A549 (cell line): ENCODE measurements around the gene ACSL5. TPM values are rescaled to one million over a fixed set of nuclear protein-coding genes. Genes with fewer than 3 reads are reported as not detected.

Experiments
- ATAC-seq, 2 experiments: fragments of 200-7000 bp in 1 of 2; fragments of >200 bp in 1 of 2; cut with Nextera tagmentation in 1 of 2; cut with Tn5 transposase in 1 of 2; 3 replicates each; pipeline versions ENCODE4 v1.8.0 to v1.9.1; 2018 to 2020; ENCODE audit warnings: mild to moderate bottlenecking in 1 of 2, moderate library complexity in 1 of 2
- CTCF ChIA-PET: fragments of 300-600 bp; sonication (Branson Sonifier 250); formaldehyde crosslinking; extraction: SDS; loops from one replicate; lab custom pipeline; 2021; ENCODE audit warnings: antibody characterized with exemption, inconsistent platforms; lab: Yijun Ruan, JAX
- POLR2A ChIA-PET: fragments of 350-600 bp; formaldehyde crosslinking; extraction: SDS; loops from one replicate; lab custom pipeline; 2021; ENCODE audit warnings: antibody characterized with exemption, inconsistent platforms; lab: Yijun Ruan, JAX
- DNase-seq, 2 experiments: peaks; one replicate each; pipeline versions ENCODE4 v3.0.0 to v3.0.0-alpha.2; 2011 to 2016; ENCODE audit warnings: low read depth in 1 of 2, low spot score in 1 of 2
- FAIRE-seq: peaks from 2 replicates; lab custom pipeline; 2011; peaks lifted over from hg19 to GRCh38; lab: Jason Lieb, UNC
- H3K27ac ChIP-seq, 2 experiments: fragments of >200 bp; sonication (Bioruptor Twin); formaldehyde crosslinking; 3 replicates each; pipeline ENCODE4 v1.5.1; 2016 to 2017
- H3K4me1 ChIP-seq: fragments of >200 bp; sonication (Bioruptor Twin); formaldehyde crosslinking; 3 replicates; pipeline ENCODE4 v1.6.1; 2016
- H3K4me2 ChIP-seq: fragments of >200 bp; sonication (Bioruptor Twin); formaldehyde crosslinking; 3 replicates; pipeline ENCODE4 v1.6.1; 2016
- H3K4me3 ChIP-seq: fragments of >200 bp; sonication (Bioruptor Twin); formaldehyde crosslinking; 3 replicates; pipeline ENCODE4 v1.5.1; 2016
- H3K9me3 ChIP-seq: fragments of >200 bp; sonication (Bioruptor Twin); formaldehyde crosslinking; 3 replicates; pipeline ENCODE4 v1.6.1; 2016
- BHLHE40 ChIP-seq: IDR thresholded peaks from 2 replicates; pipeline ENCODE4 v1.6.1; 2012; ENCODE audit warnings: low read depth, low read length, inconsistent platforms
- CBX2 ChIP-seq: fragments of 200-600 bp; sonication (generic); IDR thresholded peaks from 2 replicates; pipeline ENCODE4 v1.6.1; 2016; ENCODE audit warnings: low read depth, mild to moderate bottlenecking, borderline replicate concordance
- CTCF ChIP-seq: fragments of >200 bp; sonication (Bioruptor Twin); formaldehyde crosslinking; IDR thresholded peaks from 3 replicates; pipeline ENCODE4 v1.5.1; 2016
- EHF ChIP-seq: fragments of 250-450 bp; sonication (Bioruptor Pico); IDR thresholded peaks from 2 replicates; pipeline ENCODE4 v1.5.0; 2020; ENCODE audit warnings: mild to moderate bottlenecking
- ELK1 ChIP-seq: fragments of 150-350 bp; IDR thresholded peaks from 2 replicates; pipeline ENCODE4 v1.6.1; 2014; ENCODE audit warnings: low read depth, mild to moderate bottlenecking, low read length
- EP300 ChIP-seq, 2 experiments: fragments of >200 bp; sonication (Bioruptor Twin); formaldehyde crosslinking; IDR thresholded peaks; 2 replicates in 1 of 2; 3 replicates in 1 of 2; pipeline ENCODE4 v1.6.1; 2016 to 2017
- HDAC2 ChIP-seq: fragments of 200-600 bp; sonication (generic); IDR thresholded peaks from 2 replicates; pipeline ENCODE4 v1.6.1; 2016
- HEYL ChIP-seq: fragments of 250-450 bp; sonication (Bioruptor Pico); IDR thresholded peaks from 2 replicates; pipeline ENCODE4 v1.8.0; 2021; ENCODE audit warnings: mild to moderate bottlenecking, moderate library complexity
- HMGXB4 ChIP-seq: fragments of 250-450 bp; sonication (Bioruptor Pico); IDR thresholded peaks from 2 replicates; pipeline ENCODE4 v1.5.0; 2021; ENCODE audit warnings: mild to moderate bottlenecking, moderate library complexity, borderline replicate concordance
- JUN ChIP-seq, 2 experiments: fragments of >200 bp; sonication (Bioruptor Twin); formaldehyde crosslinking; IDR thresholded peaks; 2 replicates in 1 of 2; 3 replicates in 1 of 2; pipeline ENCODE4 v1.6.1; 2016 to 2017
- JUNB ChIP-seq: fragments of >200 bp; sonication (Bioruptor Twin); formaldehyde crosslinking; IDR thresholded peaks from 2 replicates; pipeline ENCODE4 v1.6.1; 2016
- MAFK ChIP-seq: fragments of 450-650 bp; IDR thresholded peaks from 2 replicates; pipeline ENCODE4 v1.6.1; 2014; ENCODE audit not compliant: partially characterized antibody
- MAX ChIP-seq: IDR thresholded peaks from 2 replicates; pipeline ENCODE4 v1.6.1; 2012
- NR3C1 ChIP-seq: fragments of >200 bp; sonication (Bioruptor Twin); formaldehyde crosslinking; IDR thresholded peaks from 3 replicates; pipeline ENCODE4 v1.6.1; 2017
- POLR2A ChIP-seq: IDR thresholded peaks from 2 replicates; pipeline ENCODE4 v1.6.1; 2012; ENCODE audit warnings: mild to moderate bottlenecking, low read length
- POLR2AphosphoS2 ChIP-seq: conservative IDR thresholded peaks from 2 replicates; pipeline ENCODE4 v1.6.1; 2012; ENCODE audit warnings: low read length, improper control_type of control experiment, inconsistent platforms
- TFCP2L1 ChIP-seq: fragments of 250-450 bp; sonication (Bioruptor Pico); IDR thresholded peaks from 2 replicates; pipeline ENCODE4 v1.5.0; 2021; ENCODE audit warnings: mild to moderate bottlenecking
- TP53 ChIP-seq: fragments of 250-450 bp; sonication (Bioruptor Pico); IDR thresholded peaks from 2 replicates; pipeline ENCODE4 v1.5.0; 2021; ENCODE audit warnings: mild to moderate bottlenecking, moderate library complexity
- USF2 ChIP-seq: fragments of 450-650 bp; IDR thresholded peaks from 2 replicates; pipeline ENCODE4 v1.6.1; 2014; ENCODE audit warnings: antibody characterized with exemption
- ZC3H11A ChIP-seq: fragments of 450-650 bp; IDR thresholded peaks from 2 replicates; pipeline ENCODE4 v1.6.1; 2014; ENCODE audit warnings: antibody characterized with exemption, mild to moderate bottlenecking
- ZFP36 ChIP-seq: fragments of 450-650 bp; IDR thresholded peaks from 2 replicates; pipeline ENCODE4 v1.6.1; 2014; ENCODE audit warnings: borderline replicate concordance; ENCODE audit not compliant: partially characterized antibody
- ZNF302 ChIP-seq: fragments of 250-450 bp; sonication (Bioruptor Pico); IDR thresholded peaks from 2 replicates; pipeline ENCODE4 v1.9.0; 2021; ENCODE audit warnings: inconsistent platforms, mild to moderate bottlenecking, moderate library complexity
- WGBS: methylation state at CpG from one replicate; pipeline ENCODE4 v1.1.6; 2017; ENCODE audit errors: missing lambda C conversion rate; 5-methylcytosine and 5-hydroxymethylcytosine counted together
- polyA plus RNA-seq, 4 experiments: library from polyadenylated mRNA; depleted of rRNA in 3 of 4; stranded (reverse); fragments of >200 nt; fragmentation: RNase III in 1 of 4; extraction: RNeasy Plus Mini Kit Qiagen cat#74134 plus additional on column Dnase treatment in 1 of 4; gene quantifications; 2 replicates in 3 of 4; 3 replicates in 1 of 4; pipeline ENCODE4 v1.2.3, GENCODE V29; 2011 to 2017
- TF ChIP-seq, protein P1 (sequence below): fragments of 200-600 bp; sonication (generic); IDR thresholded peaks from 2 replicates; pipeline ENCODE4 v1.6.1; 2016; ENCODE audit warnings: antibody characterized with exemption, mild to moderate bottlenecking, moderate library complexity
- TF ChIP-seq, protein P2 (sequence below): IDR thresholded peaks from 2 replicates; pipeline ENCODE4 v1.6.1; 2012; ENCODE audit warnings: low read depth, borderline replicate concordance

Gene ACSL5
- polyA plus RNA-seq, 2 of the 4 experiments (the other 2 are of a cell fraction): 0.15 to 0.25 TPM

DNA sequence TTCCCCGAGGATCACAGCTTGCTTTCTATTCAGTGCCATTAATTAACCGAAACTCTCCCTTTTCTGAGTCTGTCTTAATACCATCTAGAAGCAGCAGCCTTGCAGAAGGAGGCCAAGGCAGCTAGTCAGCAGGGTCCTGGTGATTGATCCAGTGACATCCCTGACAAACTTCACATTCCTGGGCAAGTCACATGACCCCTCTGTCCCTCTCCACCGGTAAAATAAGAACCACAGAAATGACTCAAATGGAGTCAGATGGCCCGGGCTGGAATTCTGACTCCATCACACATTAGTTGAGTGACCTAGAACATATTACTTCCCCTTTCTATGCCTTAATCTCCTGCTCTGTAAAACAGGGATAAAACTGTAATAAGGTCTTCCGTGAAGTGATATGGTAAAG is 17.2 kb upstream of the ACSL5 start:
- no peak overlapping the region for H3K4me2 ChIP-seq
- no peak for DNase-seq
- ATAC-seq: no peak
- no peak for FAIRE-seq
- CTCF ChIA-PET: interaction anchor here (1.3 kb wide), 1 partner anchor 43 kb away, joined by 3 read pairs; no protein-coding TSS in a partner anchor
- H3K4me1 ChIP-seq: peaks cover 6% of the 10 kb centered on the region; the same call in 1 of the 3 replicates
- 47% methylated on average over 3 of the region's 5 CpGs for WGBS
- no peak overlapping the region for H3K27ac ChIP-seq
- no peaks in the 10 kb centered on the region for H3K9me3 ChIP-seq
- H3K4me3 ChIP-seq: no peak overlapping the region
- TF ChIP-seq BHLHE40 (no peak), POLR2A (no peak), HDAC2 (no peak), ZC3H11A (no peak), NR3C1 (no peak), CTCF (no peak), TFCP2L1 (CRISPR knock-in tag) (no peak), MAFK (no peak), JUNB (no peak), USF2 (no peak), HMGXB4 (CRISPR knock-in tag) (no peak), CBX2 (no peak), ZFP36 (no peak), EP300 (IDR thresholded peaks at IDR 0.05) (no peak), ZNF302 (CRISPR knock-in tag) (no peak)
- TF ChIP-seq, protein P1, sequence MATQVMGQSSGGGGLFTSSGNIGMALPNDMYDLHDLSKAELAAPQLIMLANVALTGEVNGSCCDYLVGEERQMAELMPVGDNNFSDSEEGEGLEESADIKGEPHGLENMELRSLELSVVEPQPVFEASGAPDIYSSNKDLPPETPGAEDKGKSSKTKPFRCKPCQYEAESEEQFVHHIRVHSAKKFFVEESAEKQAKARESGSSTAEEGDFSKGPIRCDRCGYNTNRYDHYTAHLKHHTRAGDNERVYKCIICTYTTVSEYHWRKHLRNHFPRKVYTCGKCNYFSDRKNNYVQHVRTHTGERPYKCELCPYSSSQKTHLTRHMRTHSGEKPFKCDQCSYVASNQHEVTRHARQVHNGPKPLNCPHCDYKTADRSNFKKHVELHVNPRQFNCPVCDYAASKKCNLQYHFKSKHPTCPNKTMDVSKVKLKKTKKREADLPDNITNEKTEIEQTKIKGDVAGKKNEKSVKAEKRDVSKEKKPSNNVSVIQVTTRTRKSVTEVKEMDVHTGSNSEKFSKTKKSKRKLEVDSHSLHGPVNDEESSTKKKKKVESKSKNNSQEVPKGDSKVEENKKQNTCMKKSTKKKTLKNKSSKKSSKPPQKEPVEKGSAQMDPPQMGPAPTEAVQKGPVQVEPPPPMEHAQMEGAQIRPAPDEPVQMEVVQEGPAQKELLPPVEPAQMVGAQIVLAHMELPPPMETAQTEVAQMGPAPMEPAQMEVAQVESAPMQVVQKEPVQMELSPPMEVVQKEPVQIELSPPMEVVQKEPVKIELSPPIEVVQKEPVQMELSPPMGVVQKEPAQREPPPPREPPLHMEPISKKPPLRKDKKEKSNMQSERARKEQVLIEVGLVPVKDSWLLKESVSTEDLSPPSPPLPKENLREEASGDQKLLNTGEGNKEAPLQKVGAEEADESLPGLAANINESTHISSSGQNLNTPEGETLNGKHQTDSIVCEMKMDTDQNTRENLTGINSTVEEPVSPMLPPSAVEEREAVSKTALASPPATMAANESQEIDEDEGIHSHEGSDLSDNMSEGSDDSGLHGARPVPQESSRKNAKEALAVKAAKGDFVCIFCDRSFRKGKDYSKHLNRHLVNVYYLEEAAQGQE: no peak
- POLR2A ChIA-PET: no interaction called here

GRCh38 chr10:112359606-112360307 is 14.2 kb upstream of the ACSL5 start:
- 68% methylated on average over 8 of the region's 8 CpGs for WGBS
- POLR2A ChIA-PET: no interaction called here
- TF ChIP-seq TP53 (CRISPR knock-in tag) (no peak), ELK1 (no peak), EHF (CRISPR knock-in tag) (no peak), POLR2AphosphoS2 (no peak), HEYL (no peak), MAX (no peak), JUN (IDR thresholded peaks at IDR 0.05) (no peak)
- TF ChIP-seq, protein P2, sequence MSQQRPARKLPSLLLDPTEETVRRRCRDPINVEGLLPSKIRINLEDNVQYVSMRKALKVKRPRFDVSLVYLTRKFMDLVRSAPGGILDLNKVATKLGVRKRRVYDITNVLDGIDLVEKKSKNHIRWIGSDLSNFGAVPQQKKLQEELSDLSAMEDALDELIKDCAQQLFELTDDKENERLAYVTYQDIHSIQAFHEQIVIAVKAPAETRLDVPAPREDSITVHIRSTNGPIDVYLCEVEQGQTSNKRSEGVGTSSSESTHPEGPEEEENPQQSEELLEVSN: no peak

More at GRCh38 chr10:112359606-112360307, 14.2 kb upstream of the ACSL5 start:
- CTCF ChIA-PET: no interaction called here
- Histone ChIP-seq H3K27ac (peak overlapping the region in 1 of 2 experiments; percentile 21; a peak in 1 of 6 replicates), H3K9me3 (no peaks in the 10 kb centered on the region), H3K4me3 (no peak overlapping the region), H3K4me1 (peaks cover 6% of the 10 kb centered on the region; the same call in 1 of the 3 replicates), H3K4me2 (no peak overlapping the region)
- no peak for DNase-seq
- ATAC-seq: no peak
- FAIRE-seq: no peak
